HG02870 (cell line): ENCODE data around the gene TGM2.
"Not testable (repeated sequence)": the region's sequence is repeated elsewhere in the genome, so short reads cannot be mapped to it uniquely, and the experiment has no call there.

Source experiments
- ATAC-seq: cut with Tn5 transposase; IDR thresholded peaks from one replicate; pipeline ENCODE4 v1.9.1; 2021; ENCODE audit warnings: mild to moderate bottlenecking, moderate library complexity; ENCODE audit not compliant: unreplicated experiment

Gene TGM2

DNA sequence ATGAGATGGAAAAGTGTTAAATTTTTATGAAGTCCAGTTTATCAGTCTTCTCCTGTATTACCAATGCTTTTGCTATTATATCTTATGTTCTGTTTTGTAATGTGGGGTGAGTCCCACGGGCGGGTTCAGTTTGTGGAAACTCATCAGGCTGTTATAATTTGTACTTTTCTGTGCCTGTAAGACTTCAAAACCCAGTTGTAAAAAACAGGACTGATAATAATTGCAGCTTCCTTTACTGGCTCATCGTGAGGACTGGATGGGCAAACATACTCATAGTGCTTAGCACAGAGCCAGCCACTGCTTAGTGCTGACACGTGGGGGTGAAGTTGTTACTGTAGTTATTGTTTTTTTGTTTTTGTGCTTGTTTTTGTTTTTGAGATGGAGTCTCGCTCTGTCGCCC lies 45.6 kb downstream of the TGM2 start:
- ATAC-seq, result no peak

DNA sequence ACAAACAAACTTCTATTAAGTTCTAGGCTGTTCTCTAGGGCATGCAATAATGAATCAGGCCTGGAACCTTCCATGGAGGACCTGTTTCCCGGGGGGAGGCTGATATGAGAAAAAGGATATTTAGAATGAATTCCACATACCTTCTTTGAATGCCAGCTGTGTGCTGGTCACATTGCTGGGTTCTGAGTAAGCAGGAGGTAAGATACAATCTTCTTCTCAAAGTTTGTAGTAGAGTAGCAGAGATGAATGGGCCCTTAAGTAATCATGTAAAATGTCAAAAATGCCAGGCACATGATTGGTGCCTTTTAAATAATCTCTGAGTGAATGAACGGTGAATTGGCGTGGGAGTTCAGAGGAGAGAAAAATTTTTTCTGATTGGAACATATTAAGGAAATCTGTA lies 47.4 kb downstream of the TGM2 start:
- no peak for ATAC-seq

GRCh38 chr20:38117205-38117604 lies 47.9 kb downstream of the TGM2 start:
- ATAC-seq, result no peak

GRCh38 chr20:38116409-38117165 lies 48.5 kb downstream of the TGM2 start:
- ATAC-seq, result no peak

- ATAC-seq, result no peak
Observed at GRCh38 chr20:38115896-38116295, 49.2 kb downstream of the TGM2 start.

DNA sequence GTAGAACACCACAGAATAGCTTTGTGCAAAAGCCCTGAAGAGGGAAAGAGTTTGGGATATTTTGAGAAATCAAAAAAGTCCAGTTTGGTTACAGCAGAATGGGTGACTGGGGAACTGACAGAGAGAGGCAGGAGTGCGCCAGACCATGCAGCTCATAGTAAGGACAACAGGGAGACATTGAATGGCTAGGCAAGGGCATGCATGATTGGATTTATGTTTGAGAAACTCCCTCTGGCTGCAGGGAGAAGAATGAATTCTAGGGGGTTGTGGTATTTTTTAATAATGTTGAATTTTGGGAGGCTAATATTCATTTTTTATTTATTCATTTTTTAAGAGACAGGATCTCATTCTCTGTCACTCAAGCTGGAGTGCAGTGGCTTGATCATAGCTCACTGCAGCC lies 49.9 kb downstream of the TGM2 start:
- ATAC-seq, result no peak

- no peak for ATAC-seq
Observed at GRCh38 chr20:38114353-38114791, 50.7 kb downstream of the TGM2 start.

DNA sequence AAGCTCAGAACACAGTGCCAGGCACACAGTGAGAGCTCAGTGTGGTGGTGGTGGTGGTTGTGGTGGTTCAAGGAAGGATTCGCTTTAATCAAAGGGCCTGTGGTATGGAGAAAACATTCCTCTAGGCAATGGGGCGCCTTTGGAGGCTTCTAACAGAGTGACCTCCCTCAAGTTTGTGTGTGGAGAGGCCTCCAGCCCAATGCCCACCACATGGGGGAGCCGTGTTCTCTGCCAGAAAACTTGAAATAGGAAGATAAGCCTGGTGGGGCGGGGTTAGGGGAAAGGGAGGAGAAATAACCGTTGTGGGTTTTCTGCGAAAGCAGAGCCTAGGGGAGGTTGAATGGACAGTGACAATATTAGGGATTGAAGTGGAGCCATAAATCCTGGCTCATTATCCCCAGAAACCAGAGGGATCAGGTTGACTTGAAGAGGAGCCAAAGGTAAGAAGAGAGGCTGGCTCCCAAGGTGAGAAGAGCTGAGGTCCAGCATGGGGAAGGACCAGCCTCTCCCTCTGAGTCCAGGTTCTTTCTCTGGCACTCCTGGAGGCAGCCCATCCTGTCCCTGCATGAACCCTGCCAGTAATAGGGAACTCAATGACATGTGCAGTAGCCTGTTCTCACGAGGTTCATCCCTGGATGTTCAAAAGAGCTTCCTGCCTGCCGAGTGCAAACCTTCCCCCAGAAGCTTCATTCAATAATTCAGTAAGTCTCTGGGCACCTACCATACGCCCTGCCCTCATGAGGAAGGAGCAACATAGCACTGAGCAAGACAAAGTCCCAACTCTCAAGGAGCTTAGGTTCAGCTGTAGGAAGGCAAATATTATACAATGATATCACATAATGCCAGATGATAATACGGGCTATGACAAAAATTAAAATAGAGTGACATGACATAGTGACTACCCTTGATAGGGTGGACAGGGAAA lies 51.4 kb downstream of the TGM2 start:
- no peak for ATAC-seq

GRCh38 chr20:38112930-38113294 lies 52.2 kb downstream of the TGM2 start:
- ATAC-seq, result no peak

- ATAC-seq, result no peak
Observed at GRCh38 chr20:38112261-38112929, 52.7 kb downstream of the TGM2 start.

- ATAC-seq, result no peak
Observed at GRCh38 chr20:38111366-38112232, 53.5 kb downstream of the TGM2 start.

GRCh38 chr20:38110525-38111178 lies 54.4 kb downstream of the TGM2 start:
- ATAC-seq, result no peak

GRCh38 chr20:38109591-38110524 lies 55.2 kb downstream of the TGM2 start:
- ATAC-seq, result no peak

DNA sequence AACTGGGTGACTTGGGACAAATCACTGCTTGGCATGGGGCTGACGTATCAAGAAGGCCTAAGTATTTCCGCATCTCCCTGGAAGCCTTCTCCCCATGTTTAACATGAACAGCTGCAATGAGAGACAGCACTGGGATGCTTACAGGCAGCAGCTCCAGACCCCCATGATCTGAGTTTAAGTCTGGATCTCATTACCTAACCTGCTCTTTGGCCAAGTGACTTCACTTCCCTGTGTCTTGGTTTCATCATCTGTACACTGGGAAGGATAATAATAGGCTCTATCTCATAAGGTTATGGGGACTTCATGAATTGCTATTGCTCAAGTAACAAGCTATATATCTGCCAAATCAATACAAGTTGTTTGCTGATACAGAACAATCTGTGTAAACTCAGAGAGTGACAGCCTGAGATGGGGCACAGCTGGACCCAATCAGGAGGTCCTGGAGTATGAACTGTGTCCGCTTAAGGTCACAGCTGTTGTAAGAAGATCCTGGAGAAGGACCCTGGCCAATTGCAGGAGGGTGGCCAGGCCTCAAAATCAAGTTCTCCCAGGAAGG lies 56.0 kb downstream of the TGM2 start:
- no peak for ATAC-seq

GRCh38 chr20:38108438-38108985 lies 56.6 kb downstream of the TGM2 start:
- ATAC-seq, result no peak

- not testable (repeated sequence) for ATAC-seq
Observed at GRCh38 chr20:38107916-38108315, 57.2 kb downstream of the TGM2 start.

- not testable (repeated sequence) for ATAC-seq
Observed at GRCh38 chr20:38107386-38107785, 57.7 kb downstream of the TGM2 start.

GRCh38 chr20:38106461-38106860 lies 58.6 kb downstream of the TGM2 start:
- no peak for ATAC-seq
